ENCODE data around the gene PHETA1.

PHETA1 gene

GRCh38 chr12:111322336-111323250 is 46.3 kb downstream of the PHETA1 start:
- H2AFZ ChIP-seq (ENCODE audit: low read length): no peak overlapping the region
- TF ChIP-seq CTCF (IDR thresholded peaks at IDR 0.05; ENCODE audit: low read length): no peak
- TF ChIP-seq EZH2 (IDR thresholded peaks at IDR 0.05; ENCODE audit: borderline replicate concordance, low read length): no peak
- H3K9me3 ChIP-seq (ENCODE audit: low read length): no peaks in the 10 kb centered on the region
- no peaks in the 10 kb centered on the region for H3K4me1 ChIP-seq (ENCODE audit: insufficient read depth, low read length, severe bottlenecking)
- H3K4me2 ChIP-seq (ENCODE audit: low read length): no peak overlapping the region
- H3K36me3 ChIP-seq (ENCODE audit: insufficient read depth, low read length): no peaks in the 10 kb centered on the region
- H3K79me2 ChIP-seq (ENCODE audit: insufficient read depth, low read length): no peaks in the 10 kb centered on the region
- H3K27ac ChIP-seq (ENCODE audit: low read depth, low read length, poor library complexity, severe bottlenecking): no peak overlapping the region
- no peak overlapping the region for H3K4me3 ChIP-seq (ENCODE audit: low read depth, low read length, poor library complexity, severe bottlenecking)
- H3K9me2 ChIP-seq (ENCODE audit: low read depth, low read length): no peaks in the 10 kb centered on the region
- no peaks in the 10 kb centered on the region for H3K27me3 ChIP-seq (ENCODE audit: insufficient read depth, low read length)
- H3K9ac ChIP-seq (ENCODE audit: low read length): no peak overlapping the region
- no peaks in the 10 kb centered on the region for H4K20me1 ChIP-seq (ENCODE audit: insufficient read depth, low read length)
- no peaks in the 10 kb centered on the region for H3F3A ChIP-seq (ENCODE audit: insufficient read depth, low read length)

DNA sequence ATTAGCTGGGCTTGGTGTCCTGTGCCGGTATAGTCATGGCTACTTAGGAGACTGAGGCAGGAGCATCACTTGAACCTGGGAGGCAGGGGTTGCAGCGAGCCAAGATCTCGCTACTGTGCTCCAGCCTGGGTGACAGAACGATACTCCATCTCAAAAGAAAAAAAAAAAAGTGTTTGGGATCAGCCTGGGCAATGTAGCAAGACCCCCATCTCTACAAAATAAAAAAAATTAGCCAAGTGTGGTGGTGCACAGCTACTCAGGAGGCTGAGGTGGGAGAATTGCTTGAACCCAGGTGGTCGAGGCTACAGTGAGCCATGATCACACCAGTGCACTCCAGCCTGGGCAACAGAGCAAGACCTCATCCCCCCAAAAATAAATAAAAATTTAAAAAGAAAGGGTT is 47.6 kb downstream of the PHETA1 start:
- TF ChIP-seq CTCF (IDR thresholded peaks at IDR 0.05; ENCODE audit: low read length) (no peak), EZH2 (IDR thresholded peaks at IDR 0.05; ENCODE audit: borderline replicate concordance, low read length) (no peak)
- Histone ChIP-seq H3K4me1 (ENCODE audit: insufficient read depth, low read length, severe bottlenecking) (no peaks in the 10 kb centered on the region), H2AFZ (ENCODE audit: low read length) (no peak overlapping the region), H3K4me2 (ENCODE audit: low read length) (no peak overlapping the region), H3K4me3 (ENCODE audit: low read depth, low read length, poor library complexity, severe bottlenecking) (no peak overlapping the region), H4K20me1 (ENCODE audit: insufficient read depth, low read length) (no peaks in the 10 kb centered on the region), H3K9me3 (ENCODE audit: low read length) (no peaks in the 10 kb centered on the region), H3K79me2 (ENCODE audit: insufficient read depth, low read length) (no peaks in the 10 kb centered on the region), H3K9me2 (ENCODE audit: low read depth, low read length) (no peaks in the 10 kb centered on the region), H3K36me3 (ENCODE audit: insufficient read depth, low read length) (no peaks in the 10 kb centered on the region), H3K27ac (ENCODE audit: low read depth, low read length, poor library complexity, severe bottlenecking) (no peak overlapping the region), H3K27me3 (ENCODE audit: insufficient read depth, low read length) (no peaks in the 10 kb centered on the region), H3K9ac (ENCODE audit: low read length) (no peak overlapping the region), H3F3A (ENCODE audit: insufficient read depth, low read length) (no peaks in the 10 kb centered on the region)

DNA sequence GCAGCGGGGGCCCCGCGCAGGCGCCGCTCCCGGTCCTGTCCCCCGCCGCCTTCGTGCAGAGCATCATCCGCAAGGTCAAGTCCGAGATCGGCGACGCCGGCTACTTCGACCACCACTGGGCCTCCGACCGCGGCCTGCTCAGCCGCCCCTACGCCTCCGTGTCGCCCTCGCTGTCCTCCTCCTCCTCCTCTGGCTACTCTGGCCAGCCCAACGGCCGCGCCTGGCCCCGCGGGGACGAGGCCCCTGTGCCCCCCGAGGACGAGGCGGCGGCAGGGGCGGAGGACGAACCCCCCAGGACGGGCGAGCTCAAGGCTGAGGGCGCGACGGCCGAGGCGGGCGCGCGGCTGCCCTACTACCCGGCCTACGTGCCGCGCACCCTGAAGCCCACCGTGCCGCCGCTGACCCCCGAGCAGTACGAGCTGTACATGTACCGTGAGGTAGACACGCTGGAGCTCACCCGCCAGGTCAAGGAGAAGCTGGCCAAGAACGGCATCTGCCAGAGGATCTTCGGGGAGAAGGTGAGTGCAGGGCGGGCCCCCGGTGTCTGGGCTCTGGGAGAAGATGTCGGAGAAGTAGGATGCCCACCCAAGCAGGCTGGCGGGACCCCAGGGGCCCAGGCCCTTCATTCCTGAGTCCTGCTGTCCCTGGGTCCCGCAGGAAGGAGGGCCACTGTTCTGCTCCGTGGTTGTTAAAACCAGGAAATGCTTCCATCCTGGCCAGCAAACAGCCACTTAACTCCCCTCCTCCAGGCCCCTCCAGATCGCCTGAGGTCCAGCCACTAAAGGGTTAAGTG is 48.4 kb downstream of the PHETA1 start:
- Histone ChIP-seq H3K27me3 (ENCODE audit: insufficient read depth, low read length) (no peaks in the 10 kb centered on the region), H3K4me2 (ENCODE audit: low read length) (no peak overlapping the region), H3K9me2 (ENCODE audit: low read depth, low read length) (no peaks in the 10 kb centered on the region), H2AFZ (ENCODE audit: low read length) (no peak overlapping the region), H4K20me1 (ENCODE audit: insufficient read depth, low read length) (no peaks in the 10 kb centered on the region), H3K36me3 (ENCODE audit: insufficient read depth, low read length) (no peaks in the 10 kb centered on the region), H3K4me1 (ENCODE audit: insufficient read depth, low read length, severe bottlenecking) (no peaks in the 10 kb centered on the region), H3K9me3 (ENCODE audit: low read length) (no peaks in the 10 kb centered on the region), H3K27ac (ENCODE audit: low read depth, low read length, poor library complexity, severe bottlenecking) (no peak overlapping the region), H3F3A (ENCODE audit: insufficient read depth, low read length) (no peaks in the 10 kb centered on the region), H3K4me3 (ENCODE audit: low read depth, low read length, poor library complexity, severe bottlenecking) (no peak overlapping the region), H3K79me2 (ENCODE audit: insufficient read depth, low read length) (no peaks in the 10 kb centered on the region), H3K9ac (ENCODE audit: low read length) (no peak overlapping the region)
- no peak for TF ChIP-seq CTCF (IDR thresholded peaks at IDR 0.05; ENCODE audit: low read length)
- no peak for TF ChIP-seq EZH2 (IDR thresholded peaks at IDR 0.05; ENCODE audit: borderline replicate concordance, low read length)
